GM10266 (cell line): Measurements from ENCODE around the gene G6PD.

Experiments
- DNase-seq: peaks from one replicate; pipeline ENCODE4 v3.0.0; 2012; ENCODE audit errors: extremely low spot score
- CTCF ChIP-seq: IDR thresholded peaks from 2 replicates; pipeline ENCODE4 v1.5.1; 2012; ENCODE audit warnings: mild to moderate bottlenecking, low read depth; ENCODE audit not compliant: control insufficient read depth, insufficient read depth; ENCODE audit errors: missing control alignments

Gene G6PD

GRCh38 chrX:154532690-154533089, 14.0 kb downstream of the G6PD start:
- no peak for DNase-seq
- no peak for TF ChIP-seq CTCF

GRCh38 chrX:154531626-154532025, 15.0 kb downstream of the G6PD start:
- DNase-seq: no peak
- TF ChIP-seq CTCF: no peak

GRCh38 chrX:154530286-154530685, 16.4 kb downstream of the G6PD start:
- no peak for TF ChIP-seq CTCF
- no peak for DNase-seq

GRCh38 chrX:154529206-154529612, 17.4 kb downstream of the G6PD start:
- TF ChIP-seq CTCF: no peak
- no peak for DNase-seq

- TF ChIP-seq CTCF: peak; percentile 51
- DNase-seq: peak; percentile 72
Measured at GRCh38 chrX:154526901-154527675, 19.6 kb downstream of the G6PD start.

GRCh38 chrX:154525606-154526490, 20.8 kb downstream of the G6PD start:
- TF ChIP-seq CTCF: no peak
- no peak for DNase-seq

GRCh38 chrX:154519389-154519788, 27.3 kb downstream of the G6PD start:
- TF ChIP-seq CTCF: no peak
- DNase-seq: no peak
